Measurements from ENCODE around the gene FADS6.

Gene FADS6

DNA sequence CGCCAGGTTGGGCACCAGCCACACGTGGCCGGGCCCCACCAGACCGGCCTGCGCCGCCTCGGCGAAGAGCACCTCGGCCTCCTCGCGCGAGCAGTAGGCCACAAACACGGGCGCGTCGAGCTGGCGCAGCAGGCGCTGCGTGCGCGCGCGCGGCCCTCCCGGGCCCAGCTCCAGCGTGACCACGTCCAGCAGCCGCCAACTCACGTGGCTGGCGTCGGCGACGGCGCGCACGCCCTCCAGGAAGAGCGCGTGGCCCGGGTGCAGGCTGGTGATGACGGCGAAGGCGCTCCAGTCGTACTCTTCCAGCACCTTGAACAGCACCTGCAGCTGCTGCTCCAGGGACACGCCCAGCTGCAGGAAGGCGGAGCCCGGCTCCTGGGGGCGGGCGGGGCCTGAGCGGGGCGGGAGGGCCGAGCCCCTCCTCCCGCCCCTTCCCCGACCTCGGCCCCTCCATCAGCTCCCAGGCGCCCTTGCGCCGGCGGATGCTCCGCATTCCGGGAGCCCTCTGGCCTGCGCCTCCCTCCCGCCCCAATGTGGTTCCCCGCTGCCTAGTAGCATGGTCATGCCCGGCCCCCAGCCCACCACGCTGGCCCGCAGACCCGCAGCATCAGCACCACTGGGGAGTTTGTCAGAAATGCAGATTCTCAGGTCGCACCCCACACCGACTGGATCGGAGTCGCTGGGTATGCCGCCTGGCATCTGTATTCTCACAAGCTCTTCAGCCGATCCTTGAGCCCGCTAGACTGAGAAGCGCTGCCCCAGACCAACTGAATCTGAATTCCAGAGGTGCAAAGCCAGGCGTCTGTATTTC, 41.0 kb downstream of the FADS6 start:
- Mint-ChIP-seq H3K36me3 (no peaks in the 10 kb centered on the region), H3K9me3 (no peaks in the 10 kb centered on the region), H3K27me3 (peaks cover 40% of the 10 kb centered on the region), H3K4me1 (peaks cover 5% of the 10 kb centered on the region), H3K27ac (no peak overlapping the region), H3K4me3 (peak overlapping the region; percentile 54)
- no peak for DNase-seq (ENCODE audit: low spot score in 2 of 2)
- peak; percentile 86 for ATAC-seq (ENCODE audit: low read depth)

DNA sequence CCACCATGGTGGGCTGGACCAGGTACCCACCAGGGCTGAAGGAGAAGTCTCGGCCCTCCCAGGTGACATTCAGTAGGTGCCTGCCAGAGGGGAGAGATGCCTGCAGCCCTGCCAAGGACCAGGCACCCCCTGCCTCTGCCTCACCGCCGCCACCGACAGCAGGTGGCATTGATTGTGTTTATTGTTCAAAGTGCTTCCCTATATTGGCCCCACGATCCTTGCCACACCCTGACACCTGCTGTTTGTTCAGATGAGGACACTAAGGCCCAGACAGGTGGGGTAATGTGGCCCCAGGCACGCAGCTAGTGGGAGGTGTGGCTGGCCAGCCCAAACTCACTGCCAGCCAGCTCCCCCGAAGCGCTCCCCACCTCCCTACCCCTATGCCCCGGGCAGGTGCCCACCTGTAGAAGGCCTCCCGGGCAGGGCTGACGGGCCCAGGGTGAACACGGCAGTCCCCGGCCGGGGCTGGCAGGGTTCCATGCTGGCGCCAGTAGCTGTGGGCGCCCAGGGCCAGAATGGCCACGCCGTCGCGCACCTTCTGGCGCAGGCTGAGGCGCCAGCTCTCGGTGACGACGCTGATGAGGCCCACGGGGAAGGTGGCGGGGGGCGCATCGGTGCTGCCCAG, 41.7 kb downstream of the FADS6 start:
- no peaks in the 10 kb centered on the region for H3K9me3 Mint-ChIP-seq
- DNase-seq (ENCODE audit: low spot score in 2 of 2): no peak
- H3K4me1 Mint-ChIP-seq: peaks cover 2% of the 10 kb centered on the region
- peaks cover 38% of the 10 kb centered on the region for H3K27me3 Mint-ChIP-seq
- no peaks in the 10 kb centered on the region for H3K36me3 Mint-ChIP-seq
- no peak overlapping the region for H3K27ac Mint-ChIP-seq
- ATAC-seq (ENCODE audit: low read depth): no peak
- H3K4me3 Mint-ChIP-seq: no peak overlapping the region

DNA sequence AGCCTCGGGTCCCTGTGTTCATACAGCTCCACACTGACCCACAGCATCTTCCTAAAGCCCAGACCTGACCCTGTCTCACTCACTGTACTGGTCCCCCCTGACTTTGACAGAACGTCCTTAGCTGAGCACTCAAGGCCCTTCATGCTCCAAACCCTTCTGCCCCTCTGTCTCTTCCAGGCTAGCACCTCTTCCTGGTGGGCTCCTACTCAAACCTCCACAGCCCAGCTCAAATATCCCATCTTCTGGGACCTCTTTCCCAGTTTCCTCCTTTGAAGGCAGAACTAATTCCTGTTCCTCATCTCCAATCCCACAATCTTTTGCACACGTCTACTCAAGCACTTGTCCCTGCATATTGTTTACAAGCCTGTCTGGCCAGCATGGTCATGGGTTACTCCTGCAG, 42.5 kb downstream of the FADS6 start:
- H3K4me3 Mint-ChIP-seq: no peak overlapping the region

DNA sequence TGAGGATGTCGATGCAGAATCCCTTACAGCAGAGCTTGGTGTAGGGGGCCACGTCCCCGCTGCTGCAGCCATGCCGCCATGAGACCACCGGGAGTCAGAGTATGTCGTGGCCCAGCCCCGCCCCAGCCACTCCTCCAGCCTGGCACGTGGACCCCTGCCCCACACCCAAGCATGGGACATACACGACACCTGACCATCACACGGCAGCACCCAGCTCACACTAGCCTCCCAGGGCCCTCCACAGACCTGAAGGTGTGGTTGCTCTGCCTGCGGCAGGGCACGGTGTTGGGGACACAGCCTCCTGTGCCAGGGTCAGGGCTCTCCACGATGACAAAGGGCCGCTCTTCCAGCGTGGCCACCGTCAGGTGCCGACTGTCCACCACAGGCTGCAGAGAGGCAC, 43.1 kb downstream of the FADS6 start:
- no peak overlapping the region for H3K4me3 Mint-ChIP-seq
- H3K27ac Mint-ChIP-seq: no peak overlapping the region
- H3K27me3 Mint-ChIP-seq: peaks cover 36% of the 10 kb centered on the region
- H3K36me3 Mint-ChIP-seq: no peaks in the 10 kb centered on the region
- peaks cover 2% of the 10 kb centered on the region for H3K4me1 Mint-ChIP-seq
- no peak for DNase-seq (ENCODE audit: low spot score in 2 of 2)
- no peak for ATAC-seq (ENCODE audit: low read depth)
- no peaks in the 10 kb centered on the region for H3K9me3 Mint-ChIP-seq

More for the DNA sequence above, 42.5 kb downstream of the FADS6 start:
- H3K27me3 Mint-ChIP-seq: peaks cover 36% of the 10 kb centered on the region
- peaks cover 2% of the 10 kb centered on the region for H3K4me1 Mint-ChIP-seq
- DNase-seq (ENCODE audit: low spot score in 2 of 2): no peak
- no peaks in the 10 kb centered on the region for H3K36me3 Mint-ChIP-seq
- ATAC-seq (ENCODE audit: low read depth): no peak
- no peak overlapping the region for H3K27ac Mint-ChIP-seq
- no peaks in the 10 kb centered on the region for H3K9me3 Mint-ChIP-seq

DNA sequence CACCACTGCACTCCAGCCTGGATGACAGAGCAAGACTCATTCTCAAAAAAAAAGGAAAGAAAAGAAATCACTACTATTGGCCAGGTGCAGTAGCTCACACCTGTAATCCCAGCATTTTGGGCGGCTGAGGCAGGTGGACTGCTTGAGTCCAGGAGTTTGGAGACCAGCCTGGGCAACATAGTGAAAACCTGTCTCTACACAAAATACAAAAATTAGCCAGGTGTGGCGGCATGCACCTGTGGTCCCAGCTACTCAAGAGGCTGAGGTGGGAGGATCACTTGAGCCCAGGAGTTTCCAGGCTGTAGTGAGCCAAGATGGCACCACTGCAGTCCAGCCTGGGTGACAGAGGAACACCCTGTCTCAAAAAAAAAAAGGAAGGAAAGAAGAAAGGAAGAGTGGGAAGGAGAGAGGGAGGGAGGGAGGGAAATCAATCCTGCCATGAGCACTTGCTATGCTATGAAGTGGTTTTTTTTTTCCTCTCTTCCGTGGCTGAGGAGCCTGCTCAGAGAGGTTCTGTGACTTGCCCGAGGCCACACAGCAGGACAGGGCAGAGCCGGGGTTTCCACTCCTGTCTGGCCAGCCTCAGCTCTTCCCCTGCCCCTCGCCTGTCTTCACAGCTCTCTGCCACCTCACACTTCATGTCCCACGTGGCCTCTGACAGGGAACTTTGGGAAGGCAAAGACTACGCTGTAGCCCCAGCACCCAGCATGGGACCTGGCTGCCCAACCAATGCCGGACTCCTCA, 44.6 kb downstream of the FADS6 start:
- DNase-seq (ENCODE audit: low spot score in 2 of 2): no peak

DNA sequence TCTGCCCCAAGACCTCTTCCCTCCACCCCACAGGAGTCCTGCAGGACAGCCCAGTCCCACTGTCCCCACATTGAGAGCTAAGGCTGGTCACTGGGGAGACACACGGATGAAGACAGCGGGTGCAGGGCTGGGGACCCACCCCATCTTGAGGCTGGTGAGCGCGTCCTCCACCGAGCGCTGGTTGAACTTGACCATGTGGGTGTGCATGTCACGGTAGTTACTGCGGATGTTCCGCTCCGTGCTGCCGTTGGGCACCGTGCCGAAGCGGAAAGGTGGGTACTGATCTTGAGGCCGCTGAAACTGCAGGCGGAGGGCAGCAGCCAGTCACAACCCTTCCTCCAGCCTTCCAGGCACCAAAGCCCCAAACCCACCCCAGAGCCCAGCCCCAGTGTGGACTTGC, 46.8 kb downstream of the FADS6 start:
- H3K9me3 Mint-ChIP-seq: no peaks in the 10 kb centered on the region
- DNase-seq (ENCODE audit: low spot score in 2 of 2) (no peak), ATAC-seq (ENCODE audit: low read depth) (no peak)
- H3K36me3 Mint-ChIP-seq: no peaks in the 10 kb centered on the region
- no peak overlapping the region for H3K4me3 Mint-ChIP-seq
- peaks cover 7% of the 10 kb centered on the region for H3K4me1 Mint-ChIP-seq
- H3K27ac Mint-ChIP-seq: no peak overlapping the region
- H3K27me3 Mint-ChIP-seq: peaks cover 22% of the 10 kb centered on the region

More for the DNA sequence above, 44.6 kb downstream of the FADS6 start:
- no peak overlapping the region for H3K4me3 Mint-ChIP-seq
- H3K36me3 Mint-ChIP-seq: no peaks in the 10 kb centered on the region
- no peaks in the 10 kb centered on the region for H3K9me3 Mint-ChIP-seq
- ATAC-seq (ENCODE audit: low read depth): no peak
- H3K27me3 Mint-ChIP-seq: peaks cover 26% of the 10 kb centered on the region
- peaks cover 2% of the 10 kb centered on the region for H3K4me1 Mint-ChIP-seq
- H3K27ac Mint-ChIP-seq: no peak overlapping the region

DNA sequence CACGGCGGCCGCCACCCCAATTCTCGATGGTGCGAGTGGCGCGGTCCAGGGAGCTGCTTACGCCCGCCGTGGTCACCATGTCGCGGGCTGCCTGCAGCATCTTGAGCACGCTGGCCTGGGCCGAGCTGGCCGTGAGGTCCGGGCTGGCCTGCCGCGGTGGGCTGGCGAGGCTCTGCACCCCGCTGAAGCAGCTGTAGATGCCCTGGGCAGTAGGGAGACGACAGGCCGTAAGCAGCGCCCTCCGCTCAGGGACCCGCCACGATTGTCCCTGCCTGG, 50.1 kb downstream of the FADS6 start:
- Mint-ChIP-seq H3K27me3 (peaks cover 9% of the 10 kb centered on the region), H3K36me3 (no peaks in the 10 kb centered on the region), H3K27ac (no peak overlapping the region), H3K9me3 (no peaks in the 10 kb centered on the region), H3K4me3 (peak overlapping the region; percentile 32), H3K4me1 (peaks cover 19% of the 10 kb centered on the region)
- DNase-seq (ENCODE audit: low spot score in 2 of 2): no peak
- no peak for ATAC-seq (ENCODE audit: low read depth)

DNA sequence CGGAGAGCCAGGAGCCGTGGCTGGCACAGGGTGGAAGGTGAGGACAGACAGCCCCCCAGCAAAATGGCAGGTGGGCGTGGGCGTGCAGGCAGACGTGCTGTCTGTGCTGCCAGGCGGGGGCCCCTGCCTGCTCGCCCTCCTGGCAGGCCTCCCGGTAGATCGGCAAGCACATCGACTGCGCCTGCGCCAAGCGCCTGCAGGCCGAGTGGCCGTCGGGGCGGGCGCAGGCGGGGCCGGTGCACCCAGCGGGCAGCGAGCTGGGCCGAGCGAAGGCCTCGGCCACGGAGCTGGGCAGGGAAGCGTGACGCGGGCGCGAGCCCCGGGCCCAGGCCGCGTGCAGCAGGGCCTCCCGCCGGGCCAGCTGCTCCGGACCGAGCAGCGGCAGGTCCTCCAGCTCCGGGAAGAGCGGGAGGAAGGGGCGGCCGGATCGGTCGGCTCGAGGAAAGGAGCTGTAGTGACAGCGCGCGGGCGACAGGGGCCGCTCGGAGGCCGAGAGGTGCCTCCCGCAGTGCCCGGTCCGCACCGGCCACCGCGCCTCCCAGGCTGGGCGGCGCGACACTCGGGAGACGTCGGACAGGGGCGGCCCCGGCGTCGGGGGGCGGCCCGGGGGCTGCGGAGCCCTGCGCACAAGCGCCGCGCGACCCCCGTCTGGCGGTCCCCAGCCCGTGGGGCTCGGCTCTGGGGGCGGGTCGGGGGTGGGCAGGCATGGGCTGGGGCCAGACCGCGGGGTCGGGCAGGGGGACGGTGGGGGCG, 50.7 kb downstream of the FADS6 start:
- Mint-ChIP-seq H3K36me3 (no peaks in the 10 kb centered on the region), H3K27me3 (peaks cover 9% of the 10 kb centered on the region), H3K4me1 (peaks cover 19% of the 10 kb centered on the region), H3K9me3 (no peaks in the 10 kb centered on the region), H3K4me3 (no peak overlapping the region), H3K27ac (no peak overlapping the region)
- peak; percentile 38 for ATAC-seq (ENCODE audit: low read depth)
- DNase-seq (ENCODE audit: low spot score in 2 of 2): no peak

DNA sequence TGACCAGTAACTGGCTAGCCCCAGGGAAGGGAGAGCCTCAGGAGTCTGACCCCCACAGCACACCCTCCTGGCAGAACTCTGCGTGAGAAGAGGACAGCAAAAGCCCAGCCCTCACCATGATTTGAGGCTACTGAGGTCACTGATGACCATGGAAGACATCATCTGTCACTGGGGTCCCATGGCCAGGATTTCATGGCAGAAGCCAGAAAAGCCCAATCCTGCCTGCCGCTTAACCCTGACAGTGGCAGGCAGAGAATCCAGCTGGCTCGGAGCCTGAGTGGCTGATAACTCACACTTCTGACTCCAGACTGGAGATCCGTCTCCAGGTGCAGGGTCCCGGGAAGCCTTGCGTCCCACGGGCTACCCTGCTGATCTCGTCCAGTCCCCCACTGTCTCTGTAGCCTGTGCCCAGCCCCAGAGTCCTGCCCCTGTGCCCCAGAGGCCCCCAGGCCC, 51.3 kb downstream of the FADS6 start:
- ATAC-seq (ENCODE audit: low read depth) (no peak), DNase-seq (ENCODE audit: low spot score in 2 of 2) (no peak)
- Mint-ChIP-seq H3K36me3 (no peaks in the 10 kb centered on the region), H3K4me3 (peak overlapping the region; percentile 44), H3K27me3 (peaks cover 9% of the 10 kb centered on the region), H3K4me1 (peaks cover 19% of the 10 kb centered on the region), H3K9me3 (no peaks in the 10 kb centered on the region), H3K27ac (no peak overlapping the region)

DNA sequence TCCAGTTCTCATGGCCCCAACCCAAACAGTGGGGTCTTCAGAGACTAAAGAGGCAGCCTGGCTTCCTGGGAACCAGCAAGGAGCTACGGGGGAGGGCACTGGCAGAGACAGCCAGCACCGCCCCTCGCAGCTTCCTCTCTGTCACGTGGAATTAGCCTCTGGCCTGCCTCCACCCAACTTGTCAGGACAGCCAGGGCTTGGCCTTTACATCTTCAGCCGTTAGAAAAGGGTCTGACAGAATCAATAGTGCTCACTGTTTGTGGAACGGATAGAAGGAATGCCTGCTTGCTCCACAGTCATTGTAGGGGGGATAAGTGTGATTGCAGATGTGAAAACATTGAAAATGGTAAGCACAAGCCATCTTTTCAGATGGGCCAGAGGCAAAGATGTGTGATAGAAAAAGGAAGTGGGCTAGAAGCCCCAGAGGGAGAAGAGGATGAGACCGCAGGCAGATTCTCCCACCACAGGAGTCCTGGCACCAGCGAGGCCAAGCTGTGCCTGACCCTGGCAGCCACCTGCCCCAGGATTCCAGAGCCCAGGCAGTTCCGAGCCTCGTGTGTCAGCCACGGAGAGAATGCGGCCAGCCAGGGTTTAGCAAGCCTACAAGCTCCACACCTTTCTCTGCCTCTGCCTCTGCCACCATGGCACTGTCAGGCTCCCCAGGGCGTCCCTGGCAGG, 52.3 kb downstream of the FADS6 start:
- no peak for DNase-seq (ENCODE audit: low spot score in 2 of 2)
- Mint-ChIP-seq H3K4me3 (peak overlapping the region; percentile 38), H3K27ac (no peak overlapping the region), H3K9me3 (no peaks in the 10 kb centered on the region), H3K27me3 (peaks cover 9% of the 10 kb centered on the region), H3K36me3 (peaks cover 4% of the 10 kb centered on the region), H3K4me1 (peaks cover 21% of the 10 kb centered on the region)
- peak; percentile 67 for ATAC-seq (ENCODE audit: low read depth)

DNA sequence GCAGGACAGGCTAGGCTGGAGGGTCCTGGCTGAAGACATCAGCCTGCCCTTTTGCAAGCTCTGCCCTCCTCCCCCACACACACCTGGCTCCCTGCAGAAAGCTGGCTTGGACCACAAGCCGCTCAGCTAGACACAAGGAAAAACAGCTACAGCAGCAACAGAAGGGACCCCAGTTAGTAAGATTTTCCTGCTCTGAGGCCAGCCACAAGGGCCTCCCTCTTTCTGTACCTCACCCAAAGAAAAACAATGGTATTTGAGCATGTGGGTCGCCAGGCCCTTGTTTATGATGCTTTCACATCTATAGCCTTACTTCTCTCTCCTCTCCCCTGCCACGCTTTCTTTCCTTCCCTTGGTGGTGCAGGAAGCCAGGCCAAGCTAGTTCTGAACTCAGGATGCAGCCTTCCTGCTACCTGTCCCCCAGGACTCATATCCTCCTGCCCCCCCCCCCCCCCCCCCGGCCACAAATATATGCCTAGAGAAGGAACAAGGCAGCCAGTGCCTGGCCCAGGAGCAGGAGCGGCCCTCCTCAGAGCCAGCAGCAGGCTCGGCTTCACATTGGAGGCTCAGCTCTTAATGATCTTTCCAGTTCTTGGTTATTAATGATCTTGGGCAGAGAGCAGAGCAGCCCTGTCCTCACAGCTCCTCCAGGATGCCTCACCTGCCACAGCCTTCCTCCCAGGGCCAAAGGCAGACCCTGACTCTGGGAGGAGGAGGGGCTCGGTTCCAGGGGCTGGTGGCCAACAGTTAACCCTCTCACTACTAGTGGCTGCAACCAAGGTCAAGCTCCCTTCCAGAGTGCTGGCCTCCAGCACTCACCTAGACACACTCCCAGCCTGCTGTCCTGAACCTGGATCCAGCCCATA, 53.2 kb downstream of the FADS6 start:
- H3K9me3 Mint-ChIP-seq: no peaks in the 10 kb centered on the region
- no peak overlapping the region for H3K27ac Mint-ChIP-seq
- peaks cover 7% of the 10 kb centered on the region for H3K36me3 Mint-ChIP-seq
- H3K4me1 Mint-ChIP-seq: peaks cover 27% of the 10 kb centered on the region
- ATAC-seq (ENCODE audit: low read depth) (no peak), DNase-seq (ENCODE audit: low spot score in 2 of 2) (no peak)
- H3K27me3 Mint-ChIP-seq: peaks cover 4% of the 10 kb centered on the region
- H3K4me3 Mint-ChIP-seq: no peak overlapping the region

DNA sequence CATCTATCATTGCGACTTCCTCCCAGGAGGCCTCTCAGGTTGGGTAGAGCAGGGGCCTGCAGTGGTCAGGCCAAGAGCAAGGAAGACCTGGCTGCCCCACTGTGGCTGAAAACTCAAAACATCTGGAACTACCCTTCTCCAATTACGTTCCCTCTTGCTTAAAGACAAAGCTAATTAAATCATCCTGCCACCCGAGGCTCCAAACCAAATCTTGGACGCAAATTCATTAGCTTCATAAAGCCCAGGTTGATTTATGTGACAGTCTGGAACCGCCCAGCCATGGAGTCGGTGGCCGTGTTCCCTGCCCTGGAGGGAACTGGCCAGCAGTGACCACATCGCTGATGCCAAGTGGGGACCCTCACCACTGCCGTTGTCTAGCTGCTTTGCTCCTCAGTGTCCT, 55.2 kb downstream of the FADS6 start:
- H3K4me3 Mint-ChIP-seq: no peak overlapping the region
- H3K9me3 Mint-ChIP-seq: no peaks in the 10 kb centered on the region
- H3K27ac Mint-ChIP-seq: no peak overlapping the region
- ATAC-seq (ENCODE audit: low read depth): no peak
- peaks cover 7% of the 10 kb centered on the region for H3K36me3 Mint-ChIP-seq
- no peaks in the 10 kb centered on the region for H3K27me3 Mint-ChIP-seq
- peaks cover 36% of the 10 kb centered on the region for H3K4me1 Mint-ChIP-seq
- DNase-seq (ENCODE audit: low spot score in 2 of 2): no peak

Data from memory B cell (primary cell).